Upper lobe of right lung (tissue), 1 donor: ENCODE results near the gene MRPL17. TPM values are rescaled to one million over a fixed set of nuclear protein-coding genes. Genes with fewer than 3 reads are reported as not detected.
"Not testable (repeated sequence)": the region's sequence is repeated elsewhere in the genome, so short reads cannot be mapped to it uniquely, and the experiment has no call there.

Source experiments
- ATAC-seq: fragments of 200-7000 bp; cut with Tn5 transposase; one replicate; pipeline ENCODE4 v1.9.1; 2020; ENCODE audit warnings: mild to moderate bottlenecking, moderate library complexity
- DNase-seq: peaks from one replicate; pipeline ENCODE4 v3.0.0-alpha.2; 2020
- H3K27ac ChIP-seq: fragments of 200-600 bp; one replicate; pipeline ENCODE4 v1.8.0; 2022
- H3K27me3 ChIP-seq: fragments of 200-600 bp; one replicate; pipeline ENCODE4 v1.8.0; 2022; ENCODE audit warnings: mild to moderate bottlenecking
- H3K36me3 ChIP-seq: fragments of 200-600 bp; one replicate; pipeline ENCODE4 v1.8.0; 2022
- H3K4me1 ChIP-seq: fragments of 200-600 bp; one replicate; pipeline ENCODE4 v1.8.0; 2022
- H3K4me3 ChIP-seq: fragments of 200-600 bp; one replicate; pipeline ENCODE4 v1.8.0; 2022; ENCODE audit warnings: mild to moderate bottlenecking
- H3K9me3 ChIP-seq: fragments of 200-600 bp; one replicate; pipeline ENCODE4 v1.8.0; 2022
- CTCF ChIP-seq: fragments of 200-600 bp; IDR thresholded peaks from one replicate; pipeline ENCODE4 v1.8.0; 2022; ENCODE audit warnings: antibody characterized with exemption
- intact Hi-C: fragments of 100-400 bp; cut with DNase I; formaldehyde crosslinking; loops from one replicate; pipeline ENCODE4 v1.11.0; 2022
- total RNA-seq: library from RNA; stranded (reverse); fragmentation: NEBNext Ultra II Directional; extraction: Animal tissue kit (Norgen Biotek cat#: 25700); gene quantifications from one replicate; pipeline ENCODE4 v1.2.1, GENCODE V29; 2021
- donor health status: DM: no; HTN: yes; CAD: no; lungs with severe emphysema.

MRPL17 gene
- total RNA-seq, 1 donor from 2014 or later: 35.1 TPM

- no peak overlapping the region for H3K27ac ChIP-seq
- ATAC-seq: no peak
- H3K9me3 ChIP-seq: no peaks in the 10 kb centered on the region
- intact Hi-C loops: no loop called here
- H3K27me3 ChIP-seq: no peaks in the 10 kb centered on the region
- H3K4me3 ChIP-seq: no peak overlapping the region
- DNase-seq: no peak
- no peaks in the 10 kb centered on the region for H3K4me1 ChIP-seq
- no peak for TF ChIP-seq CTCF
- H3K36me3 ChIP-seq: no peaks in the 10 kb centered on the region
Measured at GRCh38 chr11:6687876-6688275, 4.7 kb upstream of the MRPL17 start.

GRCh38 chr11:6686006-6686405 is 2.9 kb upstream of the MRPL17 start:
- no peaks in the 10 kb centered on the region for H3K27me3 ChIP-seq
- no peak for TF ChIP-seq CTCF

GRCh38 chr11:6684068-6684467 is 928 bp upstream of the MRPL17 start:
- not testable (repeated sequence) for DNase-seq, H3K27me3 ChIP-seq, ATAC-seq, H3K9me3 ChIP-seq
- peak overlapping the region; percentile 88 for H3K27ac ChIP-seq
- peaks cover 12% of the 10 kb centered on the region for H3K4me1 ChIP-seq
- intact Hi-C loops: loop anchor here (5.0 kb wide), 1 partner anchor 77 kb away; no protein-coding TSS in a partner anchor
- H3K36me3 ChIP-seq: peaks cover 13% of the 10 kb centered on the region
- peak overlapping the region; percentile 96 for H3K4me3 ChIP-seq

More at GRCh38 chr11:6686006-6686405, 2.9 kb upstream of the MRPL17 start:
- Histone ChIP-seq H3K9me3 (no peaks in the 10 kb centered on the region), H3K27ac (no peak overlapping the region), H3K4me1 (peaks cover 12% of the 10 kb centered on the region), H3K4me3 (no peak overlapping the region), H3K36me3 (peaks cover 4% of the 10 kb centered on the region)
- intact Hi-C loops: no loop called here
- ATAC-seq: no peak
- no peak for DNase-seq

GRCh38 chr11:6682591-6682935 is 577 bp downstream of the MRPL17 start:
- intact Hi-C loops: loop anchor here (5.0 kb wide), 1 partner anchor 75 kb away; no protein-coding TSS in a partner anchor
- peak overlapping the region; percentile 88 for H3K27ac ChIP-seq
- ATAC-seq: no peak

GRCh38 chr11:6681949-6682348 is 1.2 kb downstream of the MRPL17 start:
- Histone ChIP-seq H3K4me3 (peak overlapping the region; percentile 96), H3K36me3 (peaks cover 13% of the 10 kb centered on the region), H3K4me1 (peaks cover 12% of the 10 kb centered on the region), H3K27ac (peak overlapping the region; percentile 88), H3K27me3 (no peaks in the 10 kb centered on the region), H3K9me3 (no peaks in the 10 kb centered on the region)
- ATAC-seq (no peak), DNase-seq (no peak)
- intact Hi-C loops: loop anchor here (5.0 kb wide), 1 partner anchor 75 kb away; no protein-coding TSS in a partner anchor
- TF ChIP-seq CTCF: no peak

More at GRCh38 chr11:6682591-6682935, 577 bp downstream of the MRPL17 start:
- DNase-seq: no peak
- H3K27me3 ChIP-seq: no peaks in the 10 kb centered on the region
- peak overlapping the region; percentile 96 for H3K4me3 ChIP-seq
- no peak for TF ChIP-seq CTCF
- no peaks in the 10 kb centered on the region for H3K9me3 ChIP-seq
- H3K36me3 ChIP-seq: peaks cover 13% of the 10 kb centered on the region
- peaks cover 12% of the 10 kb centered on the region for H3K4me1 ChIP-seq

- no peak for TF ChIP-seq CTCF
- Histone ChIP-seq H3K4me1 (peaks cover 12% of the 10 kb centered on the region), H3K4me3 (peak overlapping the region; percentile 96), H3K9me3 (no peaks in the 10 kb centered on the region), H3K27ac (no peak overlapping the region), H3K27me3 (no peaks in the 10 kb centered on the region), H3K36me3 (peaks cover 13% of the 10 kb centered on the region)
- no peak for ATAC-seq
- intact Hi-C loops: loop anchor here (5.0 kb wide), 1 partner anchor 74 kb away; no protein-coding TSS in a partner anchor
- no peak for DNase-seq
Measured at GRCh38 chr11:6681505-6681904, 1.6 kb downstream of the MRPL17 start.
